ENCODE data around the gene LGALS8.

Gene LGALS8

DNA sequence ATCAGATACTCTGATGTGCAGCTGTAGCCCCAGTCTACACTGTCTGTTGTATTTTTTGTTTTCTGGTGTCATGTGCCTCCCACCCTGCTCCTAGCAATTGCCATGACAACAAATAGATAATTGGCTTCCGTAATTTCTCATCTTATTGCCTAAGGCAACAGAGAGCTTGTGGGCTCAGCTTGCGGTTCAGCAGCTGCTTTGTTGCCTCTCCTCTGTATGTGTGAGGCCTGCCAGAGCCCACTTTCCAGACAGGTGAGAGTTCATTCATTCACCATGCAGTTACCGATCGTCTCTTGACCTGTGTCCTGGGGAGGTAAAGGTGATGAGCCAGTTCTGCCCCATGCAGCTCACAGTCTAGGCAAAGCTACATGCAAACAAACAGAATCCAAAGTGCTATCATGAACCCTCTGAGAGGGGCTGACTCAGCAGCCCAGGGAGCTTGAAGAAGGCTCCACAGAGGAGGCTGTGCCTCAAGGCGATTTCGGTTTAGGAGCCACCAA lies 11.9 kb downstream of the LGALS8 start:
- no peaks in the 10 kb centered on the region for H3K27me3 ChIP-seq (ENCODE audit: control insufficient read depth in 3 of 3, insufficient read depth in 3 of 3, low read depth in 1 of 3, low read length in 3 of 3)
- no CpG with 5 or more reads among the region's 6 CpGs for WGBS, 2 donors (ENCODE audit: extremely low coverage in 2 of 2, insufficient read length in 2 of 2, insufficient replicate concordance in 1 of 2)
- no peak overlapping the region for H3K27ac ChIP-seq (replicated peaks; ENCODE audit: low read length)
- H2AFZ ChIP-seq (ENCODE audit: low read length) = no peak overlapping the region
- no peak overlapping the region for H3K9ac ChIP-seq (ENCODE audit: low read depth, low read length, poor library complexity)
- H2BK15ac ChIP-seq (ENCODE audit: low read length) = no peak overlapping the region
- H3K14ac ChIP-seq (ENCODE audit: low read length) = no peak overlapping the region
- H4K91ac ChIP-seq (ENCODE audit: low read depth, low read length, poor library complexity) = no peak overlapping the region
- no peak overlapping the region for H3K23ac ChIP-seq (ENCODE audit: low read depth, low read length, poor library complexity)
- no peak overlapping the region for H3K4me2 ChIP-seq (ENCODE audit: insufficient read depth, low read length, poor library complexity, severe bottlenecking)
- H2BK5ac ChIP-seq (ENCODE audit: low read length) = no peak overlapping the region
- H3K4ac ChIP-seq (ENCODE audit: low read length) = no peak overlapping the region
- H3K4me3 ChIP-seq (ENCODE audit: low read length in 2 of 2) = no peak overlapping the region
- H3K18ac ChIP-seq (ENCODE audit: low read length) = no peak overlapping the region
- no peak for DNase-seq (ENCODE audit: low spot score)
- no peak overlapping the region for H2BK120ac ChIP-seq (ENCODE audit: low read depth, low read length)
- H3K4me1 ChIP-seq (ENCODE audit: control insufficient read depth in 2 of 2, insufficient read depth in 1 of 2, low read depth in 1 of 2, low read length in 2 of 2) = peaks cover 0 to 3% of the 10 kb centered on the region in 2 donors
- no peak overlapping the region for H2BK12ac ChIP-seq (ENCODE audit: low read length)
- H3K9me3 ChIP-seq (replicated peaks in 1 of 2; ENCODE audit: control insufficient read depth in 2 of 2, insufficient read depth in 1 of 2, low read depth in 1 of 2, low read length in 2 of 2) = no peaks in the 10 kb centered on the region
- H4K8ac ChIP-seq (ENCODE audit: low read depth, low read length) = no peak overlapping the region
- H3K36me3 ChIP-seq (replicated peaks in 1 of 2; ENCODE audit: control insufficient read depth in 2 of 2, insufficient read depth in 2 of 2, low read length in 2 of 2) = peaks cover under 1 to 1% of the 10 kb centered on the region in 2 donors
- H2AK5ac ChIP-seq (ENCODE audit: low read depth, low read length) = no peak overlapping the region
- peaks cover 3% of the 10 kb centered on the region for H3K79me1 ChIP-seq (ENCODE audit: low read depth, low read length)

DNA sequence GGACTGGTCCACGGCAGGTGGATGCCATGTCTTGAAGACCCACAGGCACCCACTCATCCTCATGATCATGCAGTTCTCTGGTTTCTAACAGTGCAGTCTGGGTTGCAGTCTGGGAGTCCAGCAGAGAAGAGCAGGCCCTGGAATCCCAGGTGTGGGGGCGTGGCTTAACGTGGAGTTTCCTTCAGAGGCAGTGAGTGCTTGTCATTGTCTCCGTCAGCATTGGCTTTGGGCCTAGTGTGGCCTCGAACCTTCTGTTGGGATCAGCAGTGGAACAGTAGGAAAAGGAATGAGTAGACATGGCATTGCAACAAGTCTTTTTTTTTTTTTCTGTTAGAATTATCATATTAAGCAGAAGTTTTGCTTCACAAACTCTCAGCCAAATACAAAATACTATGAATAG lies 12.8 kb downstream of the LGALS8 start:
- Histone ChIP-seq H3K9ac (ENCODE audit: low read depth, low read length, poor library complexity) (no peak overlapping the region), H4K91ac (ENCODE audit: low read depth, low read length, poor library complexity) (no peak overlapping the region), H3K4me1 (ENCODE audit: control insufficient read depth in 2 of 2, insufficient read depth in 1 of 2, low read depth in 1 of 2, low read length in 2 of 2) (peaks cover 0 to 3% of the 10 kb centered on the region in 2 donors), H2AFZ (ENCODE audit: low read length) (no peak overlapping the region), H3K79me1 (ENCODE audit: low read depth, low read length) (peaks cover 3% of the 10 kb centered on the region), H3K36me3 (replicated peaks in 1 of 2; ENCODE audit: control insufficient read depth in 2 of 2, insufficient read depth in 2 of 2, low read length in 2 of 2) (peaks cover 4 to 7% of the 10 kb centered on the region in 2 donors), H3K4me3 (ENCODE audit: low read length in 2 of 2) (no peak overlapping the region), H2BK12ac (ENCODE audit: low read length) (no peak overlapping the region), H2BK5ac (ENCODE audit: low read length) (no peak overlapping the region), H3K27ac (replicated peaks; ENCODE audit: low read length) (no peak overlapping the region), H3K4ac (ENCODE audit: low read length) (no peak overlapping the region), H3K9me3 (replicated peaks in 1 of 2; ENCODE audit: control insufficient read depth in 2 of 2, insufficient read depth in 1 of 2, low read depth in 1 of 2, low read length in 2 of 2) (no peaks in the 10 kb centered on the region), H3K23ac (ENCODE audit: low read depth, low read length, poor library complexity) (no peak overlapping the region), H3K18ac (ENCODE audit: low read length) (no peak overlapping the region), H3K4me2 (ENCODE audit: insufficient read depth, low read length, poor library complexity, severe bottlenecking) (no peak overlapping the region), H2AK5ac (ENCODE audit: low read depth, low read length) (no peak overlapping the region), H2BK120ac (ENCODE audit: low read depth, low read length) (no peak overlapping the region), H3K27me3 (ENCODE audit: control insufficient read depth in 3 of 3, insufficient read depth in 3 of 3, low read depth in 1 of 3, low read length in 3 of 3) (no peaks in the 10 kb centered on the region), H4K8ac (ENCODE audit: low read depth, low read length) (no peak overlapping the region), H2BK15ac (ENCODE audit: low read length) (no peak overlapping the region), H3K14ac (ENCODE audit: low read length) (no peak overlapping the region)
- no CpG with 5 or more reads among the region's 5 CpGs for WGBS, 2 donors (ENCODE audit: extremely low coverage in 2 of 2, insufficient read length in 2 of 2, insufficient replicate concordance in 1 of 2)
- DNase-seq (ENCODE audit: low spot score) = no peak

DNA sequence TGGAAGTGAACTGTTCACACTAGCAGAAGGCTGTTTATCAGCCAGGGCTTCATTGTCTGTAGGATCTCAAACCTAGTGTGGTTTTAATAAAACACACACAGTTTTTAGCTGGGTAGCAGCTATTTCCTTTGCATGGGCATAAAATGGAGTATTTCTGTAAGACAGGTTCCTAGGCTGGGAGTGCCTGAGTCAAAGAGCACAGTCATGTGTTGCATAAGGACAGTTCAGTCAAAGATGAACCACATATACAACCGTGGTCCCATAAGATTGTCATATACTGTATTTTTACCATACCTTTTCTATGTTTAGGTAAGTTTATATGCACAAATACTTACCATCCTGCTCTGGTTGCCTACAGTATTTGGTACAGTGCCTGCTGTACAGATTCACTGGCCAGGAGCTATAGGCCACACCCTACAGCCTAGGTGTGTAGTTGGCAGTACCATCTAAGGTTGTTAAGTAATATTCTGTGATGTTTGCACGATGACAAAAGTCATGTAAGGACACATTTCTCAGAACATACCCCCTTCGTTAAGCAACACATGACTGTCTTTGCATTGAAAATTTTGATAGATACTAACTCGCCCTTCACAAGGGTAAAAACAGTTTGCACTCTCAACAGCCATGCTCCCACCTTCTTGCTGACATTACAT lies 17.2 kb downstream of the LGALS8 start:
- H3K27ac ChIP-seq (replicated peaks; ENCODE audit: low read length) = no peak overlapping the region
- no peak overlapping the region for H2AFZ ChIP-seq (ENCODE audit: low read length)
- DNase-seq (ENCODE audit: low spot score) = no peak
- H3K4ac ChIP-seq (ENCODE audit: low read length) = no peak overlapping the region
- H3K4me3 ChIP-seq (ENCODE audit: low read length in 2 of 2) = no peak overlapping the region
- H2BK15ac ChIP-seq (ENCODE audit: low read length) = no peak overlapping the region
- no CpG with 5 or more reads among the region's 4 CpGs for WGBS, 2 donors (ENCODE audit: extremely low coverage in 2 of 2, insufficient read length in 2 of 2, insufficient replicate concordance in 1 of 2)
- H3K14ac ChIP-seq (ENCODE audit: low read length) = no peak overlapping the region
- no peaks in the 10 kb centered on the region for H3K79me1 ChIP-seq (ENCODE audit: low read depth, low read length)
- no peaks in the 10 kb centered on the region for H3K27me3 ChIP-seq (ENCODE audit: control insufficient read depth in 3 of 3, insufficient read depth in 3 of 3, low read depth in 1 of 3, low read length in 3 of 3)
- peaks cover 9 to 43% of the 10 kb centered on the region in 2 donors for H3K36me3 ChIP-seq (replicated peaks in 1 of 2; ENCODE audit: control insufficient read depth in 2 of 2, insufficient read depth in 2 of 2, low read length in 2 of 2)
- no peak overlapping the region for H3K18ac ChIP-seq (ENCODE audit: low read length)
- no peak overlapping the region for H3K9ac ChIP-seq (ENCODE audit: low read depth, low read length, poor library complexity)
- no peak overlapping the region for H2BK12ac ChIP-seq (ENCODE audit: low read length)
- H2BK5ac ChIP-seq (ENCODE audit: low read length) = no peak overlapping the region
- no peak overlapping the region for H3K23ac ChIP-seq (ENCODE audit: low read depth, low read length, poor library complexity)
- no peak overlapping the region for H3K4me2 ChIP-seq (ENCODE audit: insufficient read depth, low read length, poor library complexity, severe bottlenecking)
- H3K9me3 ChIP-seq (replicated peaks in 1 of 2; ENCODE audit: control insufficient read depth in 2 of 2, insufficient read depth in 1 of 2, low read depth in 1 of 2, low read length in 2 of 2) = no peaks in the 10 kb centered on the region
- H3K4me1 ChIP-seq (ENCODE audit: control insufficient read depth in 2 of 2, insufficient read depth in 1 of 2, low read depth in 1 of 2, low read length in 2 of 2) = no peaks in the 10 kb centered on the region
- no peak overlapping the region for H2BK120ac ChIP-seq (ENCODE audit: low read depth, low read length)
- no peak overlapping the region for H2AK5ac ChIP-seq (ENCODE audit: low read depth, low read length)
- H4K8ac ChIP-seq (ENCODE audit: low read depth, low read length) = no peak overlapping the region
- no peak overlapping the region for H4K91ac ChIP-seq (ENCODE audit: low read depth, low read length, poor library complexity)

DNA sequence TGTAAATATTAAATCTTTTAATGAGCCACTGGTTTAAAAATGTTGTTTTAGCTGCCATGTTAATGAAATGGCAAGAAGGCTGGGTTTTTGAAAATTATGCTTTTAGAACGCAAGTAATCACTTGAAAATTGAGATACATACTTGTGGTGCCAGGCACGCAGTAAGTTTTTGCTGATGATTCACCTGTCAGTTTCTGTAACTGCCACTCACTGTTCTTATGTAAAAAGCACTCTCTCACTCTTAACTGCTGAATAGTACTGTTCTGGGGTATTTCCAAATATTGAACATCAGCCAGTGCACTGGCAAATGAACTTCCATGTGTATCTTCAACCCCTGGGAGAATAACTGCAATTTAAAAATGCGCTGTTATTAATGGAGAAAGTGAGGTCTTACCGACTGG lies 17.9 kb downstream of the LGALS8 start:
- Histone ChIP-seq H2AK5ac (ENCODE audit: low read depth, low read length) (no peak overlapping the region), H3K4me3 (ENCODE audit: low read length in 2 of 2) (no peak overlapping the region), H3K14ac (ENCODE audit: low read length) (no peak overlapping the region), H3K9me3 (replicated peaks in 1 of 2; ENCODE audit: control insufficient read depth in 2 of 2, insufficient read depth in 1 of 2, low read depth in 1 of 2, low read length in 2 of 2) (no peaks in the 10 kb centered on the region), H2BK12ac (ENCODE audit: low read length) (no peak overlapping the region), H4K91ac (ENCODE audit: low read depth, low read length, poor library complexity) (no peak overlapping the region), H3K9ac (ENCODE audit: low read depth, low read length, poor library complexity) (no peak overlapping the region), H3K4me1 (ENCODE audit: control insufficient read depth in 2 of 2, insufficient read depth in 1 of 2, low read depth in 1 of 2, low read length in 2 of 2) (no peaks in the 10 kb centered on the region), H3K18ac (ENCODE audit: low read length) (no peak overlapping the region), H3K36me3 (replicated peaks in 1 of 2; ENCODE audit: control insufficient read depth in 2 of 2, insufficient read depth in 2 of 2, low read length in 2 of 2) (peaks cover 9 to 51% of the 10 kb centered on the region in 2 donors), H2BK15ac (ENCODE audit: low read length) (no peak overlapping the region), H3K27me3 (ENCODE audit: control insufficient read depth in 3 of 3, insufficient read depth in 3 of 3, low read depth in 1 of 3, low read length in 3 of 3) (no peaks in the 10 kb centered on the region), H3K79me1 (ENCODE audit: low read depth, low read length) (no peaks in the 10 kb centered on the region), H3K27ac (replicated peaks; ENCODE audit: low read length) (no peak overlapping the region), H3K4ac (ENCODE audit: low read length) (no peak overlapping the region), H2BK120ac (ENCODE audit: low read depth, low read length) (no peak overlapping the region), H3K4me2 (ENCODE audit: insufficient read depth, low read length, poor library complexity, severe bottlenecking) (no peak overlapping the region), H3K23ac (ENCODE audit: low read depth, low read length, poor library complexity) (no peak overlapping the region), H2AFZ (ENCODE audit: low read length) (no peak overlapping the region), H4K8ac (ENCODE audit: low read depth, low read length) (no peak overlapping the region), H2BK5ac (ENCODE audit: low read length) (no peak overlapping the region)
- no peak for DNase-seq (ENCODE audit: low spot score)
- WGBS, 2 donors (ENCODE audit: extremely low coverage in 2 of 2, insufficient read length in 2 of 2, insufficient replicate concordance in 1 of 2) = no CpG with 5 or more reads among the region's 4 CpGs
